Stimulated activated CD4-positive, alpha-beta T cell treated with anti-CD3 and anti-CD28 coated beads, Interleukin-4, amount 100 ng/mL, for 1 hour (primary cell): ENCODE results near the gene ZNF514.
A peak's percentile ranks its signal among the peaks of the same experiment; 100 is the strongest.

Source experiments
- DNase-seq: peaks from one replicate; pipeline ENCODE4 v3.0.0-alpha.2; 2020

Gene ZNF514

GRCh38 chr2:95159690-95160449, at the start of gene ZNF514:
TSS of gene ZNF514 (minus strand) at chr2:95159848. CDS start at chr2:95153253, 6,595 bp downstream.
- DNase-seq: peak; percentile 75

DNA sequence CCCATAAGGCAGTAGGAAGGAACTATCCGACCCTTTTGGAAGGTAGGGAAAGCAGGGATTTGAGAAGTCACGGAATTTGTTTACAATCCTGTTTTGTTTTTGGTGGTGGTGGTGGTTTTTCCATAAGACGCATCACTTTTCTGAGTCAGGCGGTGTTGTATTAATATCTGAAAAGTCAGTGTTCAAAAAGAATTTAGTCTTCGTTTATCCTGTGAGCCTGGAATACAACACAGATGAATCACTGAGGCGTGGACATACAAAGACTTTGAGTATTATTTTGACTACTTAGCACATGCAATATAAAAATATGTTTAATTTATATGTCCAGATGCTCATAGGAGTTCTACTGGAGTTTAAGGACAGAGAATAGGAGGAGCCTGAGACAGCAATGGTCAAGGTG, 48.5 kb upstream of the ZNF514 start:
- DNase-seq: no peak

- peak; percentile 83 for DNase-seq
Measured at GRCh38 chr2:95207111-95207961, 47.7 kb upstream of the ZNF514 start, which contains the start of gene ZNF892. TSS of gene ZNF892 (plus strand) at chr2:95207521. CDS start at chr2:95207816, 295 bp downstream.

- no peak for DNase-seq
Measured at GRCh38 chr2:95206096-95206495, 46.4 kb upstream of the ZNF514 start.

GRCh38 chr2:95204396-95204795, 44.7 kb upstream of the ZNF514 start:
- no peak for DNase-seq

DNA sequence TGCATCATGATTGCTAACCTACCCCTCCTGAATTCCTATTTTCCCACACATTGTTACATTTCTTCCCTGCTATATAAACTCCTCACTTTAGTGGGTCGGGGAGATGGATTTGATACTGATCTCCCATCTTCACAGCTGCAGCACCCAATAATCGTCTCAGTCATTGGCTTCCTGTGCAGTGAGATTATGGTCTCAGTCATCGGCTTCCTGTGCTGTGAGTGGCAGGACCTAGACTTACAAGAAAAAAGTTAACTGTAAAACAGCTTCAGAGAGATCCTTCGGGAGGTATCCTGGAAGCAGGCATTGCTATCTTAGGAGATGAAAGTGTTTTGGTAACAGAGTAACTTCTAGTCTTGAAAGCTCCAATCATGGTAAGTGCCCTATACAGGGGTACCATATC, 44.3 kb upstream of the ZNF514 start:
- no peak for DNase-seq

DNA sequence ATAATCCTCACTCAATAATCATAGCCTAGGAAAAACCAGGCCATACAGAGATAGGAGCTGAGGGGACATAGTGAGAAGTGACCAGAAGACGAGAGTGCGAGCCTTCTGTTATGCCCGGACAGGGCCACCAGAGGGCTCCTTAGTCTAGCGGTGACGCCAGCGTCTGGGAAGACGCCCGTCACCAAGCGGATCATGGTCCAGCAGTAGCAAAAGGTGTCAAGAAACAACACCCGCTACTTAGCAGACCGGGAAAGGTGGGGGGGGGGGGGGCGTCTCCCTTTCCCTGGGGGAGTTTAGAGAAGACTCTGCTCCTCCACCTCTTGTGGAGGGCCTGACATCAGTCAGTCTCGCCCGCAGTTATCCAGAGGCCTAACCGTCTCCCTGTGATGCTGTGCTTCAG, 33.3 kb upstream of the ZNF514 start:
- peak; percentile 52 for DNase-seq

- DNase-seq: no peak
Measured at GRCh38 chr2:95185973-95186372, 26.3 kb upstream of the ZNF514 start.

DNA sequence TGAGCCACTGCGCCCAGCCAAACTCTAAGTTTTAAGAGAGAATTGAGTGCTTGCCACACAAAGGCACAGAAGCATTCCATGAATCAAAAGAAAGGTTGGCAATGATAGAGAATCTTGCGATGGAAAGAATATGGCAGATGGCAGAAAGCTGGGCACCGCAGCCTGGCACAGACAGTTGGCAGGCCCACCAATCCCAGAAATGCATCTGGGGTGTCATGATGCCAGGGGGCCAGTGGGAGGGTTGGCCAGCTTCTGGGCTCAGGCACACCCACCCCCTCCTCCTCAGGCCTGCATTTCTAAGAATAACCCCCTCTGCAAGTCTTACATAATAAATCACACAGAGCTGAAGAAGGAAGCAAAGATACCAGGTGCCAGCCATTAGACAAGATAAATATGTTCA, 25.5 kb upstream of the ZNF514 start:
- DNase-seq: no peak

- DNase-seq: no peak
Measured at GRCh38 chr2:95181774-95182173, 22.1 kb upstream of the ZNF514 start.

DNA sequence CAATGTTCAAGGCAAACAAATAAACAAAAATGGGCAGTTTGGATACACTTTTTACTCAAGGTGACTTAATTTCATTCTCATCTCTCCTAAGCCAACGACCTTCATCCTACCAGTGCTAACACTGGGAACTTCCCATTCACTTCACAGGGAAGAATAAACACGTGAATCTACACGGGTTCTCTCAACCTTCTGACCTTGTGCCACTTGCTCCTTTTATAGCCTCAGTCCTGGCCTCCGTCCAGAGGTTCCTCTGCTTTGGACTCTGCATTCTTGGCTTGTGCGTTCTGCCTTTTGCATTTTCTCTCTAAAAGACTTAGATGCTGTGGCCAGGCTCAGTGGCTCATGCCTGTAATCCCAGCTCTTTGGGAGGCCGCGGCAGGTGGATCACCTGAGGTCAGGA, 19.8 kb upstream of the ZNF514 start:
- DNase-seq: no peak

DNA sequence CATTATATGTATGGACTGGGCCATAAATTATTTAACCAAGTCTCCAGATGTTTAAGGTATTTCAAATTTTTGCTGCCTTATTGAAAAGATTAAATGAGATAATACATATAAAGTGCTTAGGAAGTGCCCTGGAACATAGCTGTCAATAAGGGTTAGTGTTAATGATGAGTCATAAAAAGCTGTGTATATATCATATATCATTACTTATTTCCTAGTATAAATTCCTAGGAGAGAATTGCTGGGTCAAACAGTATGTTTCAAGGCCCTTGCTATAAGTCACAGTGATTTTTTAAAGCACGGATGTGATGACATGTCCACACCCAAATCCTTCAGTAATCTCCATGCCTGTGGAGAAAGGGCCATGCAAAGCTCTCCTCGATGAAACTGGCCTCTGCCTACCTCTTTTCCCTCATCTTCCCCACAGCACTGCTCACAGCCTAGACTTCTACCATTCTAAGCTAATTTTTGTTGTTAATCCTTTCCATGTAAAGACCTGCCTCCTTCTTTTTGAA, 14.4 kb upstream of the ZNF514 start:
- no peak for DNase-seq

DNA sequence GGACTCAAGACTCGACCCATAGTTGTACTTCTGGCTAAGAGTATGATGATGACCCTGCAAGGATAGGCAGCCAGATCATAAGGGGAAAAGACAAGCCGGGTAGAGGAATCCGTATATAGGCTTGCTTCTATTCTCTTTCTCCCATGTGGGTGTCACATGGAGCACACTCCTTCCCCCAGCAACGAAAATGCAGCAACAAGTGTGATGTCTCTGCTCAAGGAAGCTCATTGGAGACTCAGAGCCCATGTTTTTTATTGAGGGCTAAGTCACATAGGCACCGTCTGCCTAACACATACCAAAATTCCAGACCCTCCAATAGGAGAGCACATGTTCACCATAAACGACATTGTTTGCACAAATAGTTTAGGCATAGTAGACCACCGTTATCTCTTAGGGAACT, 12.3 kb upstream of the ZNF514 start:
- no peak for DNase-seq

DNA sequence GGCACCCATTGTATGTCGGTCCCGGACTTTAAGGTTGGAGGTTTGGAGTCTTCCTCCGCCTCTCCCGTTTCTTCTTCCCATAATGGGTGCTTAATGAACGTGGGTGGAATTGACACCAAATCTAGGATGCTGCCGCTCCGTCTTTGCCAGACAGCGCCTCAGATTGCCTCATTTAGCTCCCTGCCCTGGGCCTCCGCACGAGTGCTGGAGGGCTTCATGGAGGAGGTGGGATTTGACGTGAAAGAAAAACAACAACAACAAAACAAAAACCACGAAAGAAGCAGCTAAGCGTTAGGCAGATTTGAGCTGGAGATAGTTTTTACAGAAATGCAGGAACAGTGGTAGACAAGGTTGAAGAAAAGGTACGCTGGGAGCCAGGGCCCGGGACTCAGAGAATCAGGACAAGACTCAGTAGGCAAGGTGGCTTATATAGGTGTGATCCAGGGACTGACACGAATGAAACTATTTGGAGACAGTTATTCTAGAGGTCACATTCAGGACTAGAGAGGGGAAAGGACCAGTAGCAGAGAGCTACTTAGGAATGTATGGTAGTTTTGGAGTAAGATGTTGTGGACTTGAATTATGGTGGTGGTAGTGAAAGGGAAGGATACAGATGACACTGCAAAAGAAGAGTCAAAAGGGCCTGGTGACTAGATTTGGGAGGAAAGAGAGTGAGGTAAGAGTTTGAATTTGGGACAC, 6.6 kb upstream of the ZNF514 start:
- DNase-seq: no peak

DNA sequence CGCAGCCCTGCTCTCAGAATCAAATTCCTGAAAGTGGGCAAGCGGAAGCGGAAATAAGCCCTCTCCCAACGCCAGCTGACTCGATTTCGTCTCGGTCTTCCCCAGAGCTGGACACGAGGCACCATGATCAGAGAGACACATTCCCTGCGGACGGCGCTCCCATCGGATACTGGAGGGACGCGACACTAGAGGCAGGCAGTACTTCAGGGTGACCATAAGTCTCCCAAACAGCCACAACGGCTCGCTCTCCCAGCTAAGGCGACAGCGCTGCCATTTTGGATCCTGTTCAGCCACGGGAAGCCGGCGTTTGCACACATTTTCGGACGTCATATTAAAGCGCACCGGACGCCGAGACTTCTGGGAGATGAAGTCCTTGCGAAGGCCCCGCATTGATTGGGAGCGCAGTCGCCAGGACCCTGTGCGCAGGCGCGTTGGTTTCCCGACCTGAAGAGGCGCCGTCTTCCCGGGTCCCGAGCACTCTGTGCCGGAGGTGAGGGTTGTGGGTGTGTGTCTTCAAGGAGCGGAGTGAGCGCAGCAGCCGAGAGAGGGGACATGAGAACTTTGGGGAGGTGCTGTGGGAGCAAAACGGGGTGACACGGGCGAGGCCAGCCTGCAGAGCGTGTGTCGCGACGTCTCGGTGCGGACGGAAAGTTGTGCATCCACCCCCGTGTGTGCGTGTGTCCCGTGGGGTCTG, 5.9 kb upstream of the ZNF514 start, which contains the start of gene ZNF2:
ZNF2 (plus strand) TSS at position 439 of the 694 bp plus-strand sequence. CDS start 10,418 bp downstream, outside the sequence.
- peak; percentile 95 for DNase-seq

DNA sequence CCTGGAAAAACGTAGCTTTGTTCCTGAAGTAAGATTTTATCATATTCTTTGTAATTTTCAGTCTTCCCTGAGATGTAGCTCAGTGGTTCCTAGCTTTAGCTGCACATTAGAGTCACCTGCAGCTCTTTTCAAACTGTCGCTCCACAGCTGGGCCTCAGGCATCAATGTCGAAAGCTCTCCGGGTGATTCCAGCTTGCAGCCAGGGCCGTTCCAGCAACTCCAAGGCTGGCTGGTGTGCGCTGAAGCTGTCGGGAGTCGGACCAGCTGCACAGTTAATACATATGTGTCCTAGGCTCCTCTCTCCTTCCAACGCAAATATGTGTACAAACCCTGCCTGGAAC, 5.4 kb upstream of the ZNF514 start:
- no peak for DNase-seq

- no peak for DNase-seq
Measured at GRCh38 chr2:95158891-95159619, 593 bp downstream of the ZNF514 start.

- no peak for DNase-seq
Measured at GRCh38 chr2:95158441-95158840, 1.2 kb downstream of the ZNF514 start.

DNA sequence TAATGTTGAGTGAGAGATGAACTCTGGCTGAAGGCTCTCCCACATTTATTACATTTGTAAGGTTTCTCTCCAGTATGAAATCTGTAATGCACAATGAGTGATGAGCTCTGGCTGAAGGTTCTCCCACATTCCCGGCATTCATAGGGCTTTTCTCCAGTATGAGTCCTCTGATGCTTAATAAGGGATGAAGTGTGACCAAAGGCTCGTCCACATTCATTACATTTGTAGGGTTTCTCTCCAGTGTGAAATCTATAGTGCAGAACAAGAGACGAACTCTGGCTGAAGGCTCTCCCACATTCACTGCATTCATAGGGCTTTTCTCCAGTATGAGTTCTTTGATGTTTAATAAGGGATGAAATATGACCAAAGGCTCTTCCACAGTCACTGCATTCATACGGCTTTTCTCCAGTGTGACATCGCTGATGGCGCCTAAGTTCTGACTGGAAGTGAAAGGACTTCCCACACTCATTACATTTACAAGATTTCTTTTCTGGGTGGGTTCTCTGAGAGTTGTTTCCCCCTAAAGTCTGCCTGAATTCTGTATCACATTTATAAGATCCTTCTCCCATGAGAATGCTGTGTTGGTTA, 10.2 kb downstream of the ZNF514 start:
- DNase-seq: no peak

DNA sequence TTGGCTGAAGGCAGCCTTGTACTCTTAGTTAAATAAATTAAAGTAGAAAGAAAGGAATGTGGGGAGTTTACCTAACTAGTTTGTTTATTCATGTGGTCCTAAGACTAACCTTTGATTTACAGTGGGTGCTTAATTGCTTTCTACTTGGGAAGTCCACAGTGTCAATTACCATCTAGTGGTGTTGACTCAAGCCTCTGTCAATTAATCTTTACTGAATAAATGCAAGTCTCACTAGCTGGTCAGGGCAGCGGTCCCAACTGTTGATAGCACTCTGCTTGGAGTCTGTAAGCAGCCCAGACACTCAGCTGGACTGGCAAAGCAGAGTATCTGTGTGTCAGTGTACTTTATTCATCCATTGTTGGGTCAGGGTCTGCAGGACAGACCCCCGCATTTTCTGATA, 15.8 kb downstream of the ZNF514 start:
- DNase-seq: no peak

DNA sequence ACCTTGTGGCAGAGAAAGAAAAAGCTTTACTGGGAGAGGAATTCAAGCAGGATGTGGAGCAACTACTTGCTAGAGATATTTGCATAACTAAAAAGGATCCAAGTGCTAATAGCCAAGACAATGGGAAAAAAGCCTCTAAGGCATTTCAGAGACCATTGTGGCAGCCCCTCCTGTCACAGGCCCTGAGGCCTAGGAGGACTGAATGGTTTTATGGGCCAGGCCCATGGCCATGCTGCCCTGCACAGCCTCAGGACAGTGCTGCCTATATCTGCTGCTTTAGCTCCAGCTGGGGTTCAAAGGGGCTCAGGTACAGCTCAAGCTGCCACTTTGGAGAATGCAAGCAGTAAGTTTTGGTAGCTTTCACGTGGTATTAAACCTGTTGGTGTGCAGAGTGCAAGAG, 20.9 kb downstream of the ZNF514 start:
- DNase-seq: no peak

DNA sequence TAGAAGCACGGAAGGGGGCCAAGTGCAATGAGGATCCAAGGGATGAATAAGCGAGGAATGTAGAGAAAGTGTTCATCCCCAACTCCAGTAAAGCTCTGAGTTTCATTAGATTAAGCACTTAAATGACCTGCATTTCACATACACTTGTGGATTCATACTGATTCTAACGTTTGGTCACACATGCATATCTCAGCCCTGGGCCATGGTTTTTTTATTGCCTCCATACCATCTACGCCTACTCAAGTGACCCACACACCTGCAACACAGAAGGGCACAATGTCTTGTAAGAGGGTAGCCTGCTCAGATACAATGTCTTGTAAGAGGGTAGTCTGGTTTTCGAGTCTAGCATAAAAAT, 37.5 kb downstream of the ZNF514 start:
- no peak for DNase-seq
